ENCODE results near the gene KCNN2. TPM values are rescaled to one million over a fixed set of nuclear protein-coding genes. Genes with fewer than 3 reads are reported as not detected.

KCNN2 gene
- total and polyA plus RNA-seq, 2 donors from 2014 or later: 1.5 to 1.7 TPM

- no peaks in the 10 kb centered on the region for H3K4me1 ChIP-seq (ENCODE audit: control insufficient read depth in 2 of 3, insufficient read depth in 2 of 3, low read depth in 1 of 3, low read length in 3 of 3)
- TF ChIP-seq CTCF (IDR thresholded peaks at IDR 0.05; ENCODE audit: borderline replicate concordance, extremely low read depth, insufficient read depth): no peak
- no peaks in the 10 kb centered on the region for H3K36me3 ChIP-seq (ENCODE audit: control insufficient read depth in 2 of 3, insufficient read depth in 3 of 3, low read length in 3 of 3)
- H3K4me3 ChIP-seq (ENCODE audit: low read length in 3 of 3): no peak overlapping the region
- H3K27me3 ChIP-seq (ENCODE audit: control insufficient read depth, insufficient read depth, low read length): no peaks in the 10 kb centered on the region
- peak in 2 of 5 donors; percentile 28 to 30 for DNase-seq
- FAIRE-seq: no peak
- H3K27ac ChIP-seq (ENCODE audit: low read depth in 2 of 2, low read length in 2 of 2): no peak overlapping the region
- intact Hi-C loops (cut with DNase I): no loop called here
- no peaks in the 10 kb centered on the region for H3K9me3 ChIP-seq (ENCODE audit: control insufficient read depth in 2 of 3, insufficient read depth in 1 of 3, low read length in 3 of 3)
- no peak overlapping the region for H3K9ac ChIP-seq (ENCODE audit: low read length in 3 of 3)
Observed at GRCh38 chr5:114316167-114316566, 45.7 kb upstream of the KCNN2 start.

GRCh38 chr5:114317751-114318150, 44.1 kb upstream of the KCNN2 start:
- H3K9me3 ChIP-seq (ENCODE audit: control insufficient read depth in 2 of 3, insufficient read depth in 1 of 3, low read length in 3 of 3): no peaks in the 10 kb centered on the region
- no peaks in the 10 kb centered on the region for H3K27me3 ChIP-seq (ENCODE audit: control insufficient read depth, insufficient read depth, low read length)
- DNase-seq (no peak), FAIRE-seq (no peak)
- H3K4me1 ChIP-seq (ENCODE audit: control insufficient read depth in 2 of 3, insufficient read depth in 2 of 3, low read depth in 1 of 3, low read length in 3 of 3): no peaks in the 10 kb centered on the region
- H3K36me3 ChIP-seq (ENCODE audit: control insufficient read depth in 2 of 3, insufficient read depth in 3 of 3, low read length in 3 of 3): no peaks in the 10 kb centered on the region
- H3K9ac ChIP-seq (ENCODE audit: low read length in 3 of 3): no peak overlapping the region
- no peak for TF ChIP-seq CTCF (IDR thresholded peaks at IDR 0.05; ENCODE audit: borderline replicate concordance, extremely low read depth, insufficient read depth)
- H3K4me3 ChIP-seq (ENCODE audit: low read length in 3 of 3): no peak overlapping the region
- intact Hi-C loops (cut with DNase I): no loop called here
- H3K27ac ChIP-seq (ENCODE audit: low read depth in 2 of 2, low read length in 2 of 2): no peak overlapping the region

GRCh38 chr5:114319236-114319635, 42.6 kb upstream of the KCNN2 start:
- intact Hi-C loops (cut with DNase I): no loop called here

More at GRCh38 chr5:114319236-114319635, 42.6 kb upstream of the KCNN2 start:
- FAIRE-seq (no peak), DNase-seq (no peak)
- TF ChIP-seq CTCF (IDR thresholded peaks at IDR 0.05; ENCODE audit: borderline replicate concordance, extremely low read depth, insufficient read depth): no peak
- Histone ChIP-seq H3K27me3 (ENCODE audit: control insufficient read depth, insufficient read depth, low read length) (no peaks in the 10 kb centered on the region), H3K27ac (ENCODE audit: low read depth in 2 of 2, low read length in 2 of 2) (no peak overlapping the region), H3K4me1 (ENCODE audit: control insufficient read depth in 2 of 3, insufficient read depth in 2 of 3, low read depth in 1 of 3, low read length in 3 of 3) (no peaks in the 10 kb centered on the region), H3K9ac (ENCODE audit: low read length in 3 of 3) (no peak overlapping the region), H3K4me3 (ENCODE audit: low read length in 3 of 3) (no peak overlapping the region), H3K36me3 (ENCODE audit: control insufficient read depth in 2 of 3, insufficient read depth in 3 of 3, low read length in 3 of 3) (no peaks in the 10 kb centered on the region), H3K9me3 (ENCODE audit: control insufficient read depth in 2 of 3, insufficient read depth in 1 of 3, low read length in 3 of 3) (no peaks in the 10 kb centered on the region)
